ENCODE measurements around the gene BRIP1. TPM values are rescaled to one million over a fixed set of nuclear protein-coding genes. Genes with fewer than 3 reads are reported as not detected.

The BRIP1 gene
- total RNA-seq, 2 donors from 2014 or later, result 24.2 to 25.5 TPM

- no peak for DNase-seq
- Histone ChIP-seq H3K27ac (ENCODE audit: low read depth, low read length) (no peak overlapping the region), H3K27me3 (ENCODE audit: control insufficient read depth, insufficient read depth, low read length, poor library complexity, severe bottlenecking) (no peaks in the 10 kb centered on the region), H3K36me3 (ENCODE audit: control insufficient read depth, insufficient read depth, low read length) (peaks cover 13% of the 10 kb centered on the region), H3K4me1 (ENCODE audit: control insufficient read depth, insufficient read depth, low read length) (no peaks in the 10 kb centered on the region), H3K9me3 (ENCODE audit: control insufficient read depth, low read length) (peaks cover 11% of the 10 kb centered on the region), H3K4me3 (ENCODE audit: low read length) (no peak overlapping the region), H3K9ac (ENCODE audit: extremely low read depth, low read length, poor library complexity, severe bottlenecking) (no peak overlapping the region)
- H3K4me3 Mint-ChIP-seq, result no peak overlapping the region
- H3K36me3 Mint-ChIP-seq (ENCODE audit: low read depth), result peaks cover 28% of the 10 kb centered on the region
- no peaks in the 10 kb centered on the region for H3K4me1 Mint-ChIP-seq
- TF ChIP-seq CTCF (conservative IDR thresholded peaks at IDR 0.05), result no peak
- H3K27me3 Mint-ChIP-seq (ENCODE audit: insufficient read depth), result no peaks in the 10 kb centered on the region
- H3K9me3 Mint-ChIP-seq, result peaks cover 18% of the 10 kb centered on the region
- no peak overlapping the region for H3K27ac Mint-ChIP-seq
Measured at GRCh38 chr17:61734466-61734865, 128.9 kb downstream of the BRIP1 start.

DNA sequence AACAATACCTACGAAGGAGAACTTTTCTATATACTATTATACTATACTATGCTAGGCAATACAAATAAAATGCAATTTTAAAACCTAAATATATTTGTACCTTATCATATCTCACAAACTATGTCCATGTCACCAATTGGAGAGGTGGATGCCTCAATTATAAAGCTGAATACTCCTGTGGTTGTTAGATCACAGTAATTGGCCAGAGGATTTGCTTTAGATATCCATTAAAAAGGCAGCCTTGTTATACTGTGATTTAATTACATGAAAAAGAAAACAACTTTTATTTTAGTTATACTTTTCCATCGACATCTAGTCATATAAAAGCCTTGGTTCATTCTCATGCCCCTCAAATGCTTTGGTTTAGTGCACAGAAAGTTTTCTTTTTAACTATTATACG lies 129.3 kb downstream of the BRIP1 start:
- DNase-seq, result no peak
- Histone ChIP-seq H3K4me3 (ENCODE audit: low read length) (no peak overlapping the region), H3K4me1 (ENCODE audit: control insufficient read depth, insufficient read depth, low read length) (no peaks in the 10 kb centered on the region), H3K36me3 (ENCODE audit: control insufficient read depth, insufficient read depth, low read length) (peaks cover 9% of the 10 kb centered on the region), H3K9me3 (ENCODE audit: control insufficient read depth, low read length) (peaks cover 11% of the 10 kb centered on the region), H3K27me3 (ENCODE audit: control insufficient read depth, insufficient read depth, low read length, poor library complexity, severe bottlenecking) (no peaks in the 10 kb centered on the region), H3K9ac (ENCODE audit: extremely low read depth, low read length, poor library complexity, severe bottlenecking) (no peak overlapping the region), H3K27ac (ENCODE audit: low read depth, low read length) (no peak overlapping the region)
- H3K27me3 Mint-ChIP-seq (ENCODE audit: insufficient read depth), result no peaks in the 10 kb centered on the region
- H3K36me3 Mint-ChIP-seq (ENCODE audit: low read depth), result peaks cover 28% of the 10 kb centered on the region
- no peaks in the 10 kb centered on the region for H3K4me1 Mint-ChIP-seq
- H3K9me3 Mint-ChIP-seq, result peaks cover 18% of the 10 kb centered on the region
- no peak for TF ChIP-seq CTCF (conservative IDR thresholded peaks at IDR 0.05)
- 100% methylated on average over 2 of the region's 3 CpGs; no CpG with 5 or more reads in 1 of the 2 experiments for WGBS, 2 experiments (ENCODE audit: insufficient coverage in 1 of 2, insufficient read length in 1 of 2)
- no peak overlapping the region for H3K4me3 Mint-ChIP-seq
- H3K27ac Mint-ChIP-seq, result no peak overlapping the region

- no peak overlapping the region for H3K4me3 ChIP-seq (ENCODE audit: low read length)
- TF ChIP-seq CTCF (conservative IDR thresholded peaks at IDR 0.05), result no peak
- H3K4me1 Mint-ChIP-seq, result no peaks in the 10 kb centered on the region
- H3K36me3 Mint-ChIP-seq (ENCODE audit: low read depth), result peaks cover 28% of the 10 kb centered on the region
- no peaks in the 10 kb centered on the region for H3K4me1 ChIP-seq (ENCODE audit: control insufficient read depth, insufficient read depth, low read length)
- H3K9me3 Mint-ChIP-seq, result peaks cover 16% of the 10 kb centered on the region
- H3K27ac Mint-ChIP-seq, result no peak overlapping the region
- 90 to 100% methylated on average over 4 to 5 of the region's 5 CpGs for WGBS, 2 experiments (ENCODE audit: insufficient coverage in 1 of 2, insufficient read length in 1 of 2)
- no peak for DNase-seq
- H3K4me3 Mint-ChIP-seq, result no peak overlapping the region
- H3K27me3 Mint-ChIP-seq (ENCODE audit: insufficient read depth), result no peaks in the 10 kb centered on the region
- peaks cover 2% of the 10 kb centered on the region for H3K36me3 ChIP-seq (ENCODE audit: control insufficient read depth, insufficient read depth, low read length)
- no peaks in the 10 kb centered on the region for H3K27me3 ChIP-seq (ENCODE audit: control insufficient read depth, insufficient read depth, low read length, poor library complexity, severe bottlenecking)
- no peak overlapping the region for H3K27ac ChIP-seq (ENCODE audit: low read depth, low read length)
- H3K9ac ChIP-seq (ENCODE audit: extremely low read depth, low read length, poor library complexity, severe bottlenecking), result no peak overlapping the region
- H3K9me3 ChIP-seq (ENCODE audit: control insufficient read depth, low read length), result peaks cover 7% of the 10 kb centered on the region
Measured at GRCh38 chr17:61733021-61733420, 130.3 kb downstream of the BRIP1 start.
